CD14-positive monocyte (primary cell): ENCODE results near the gene SEMA4G. TPM values are rescaled to one million over a fixed set of nuclear protein-coding genes. Genes with fewer than 3 reads are reported as not detected.
A peak's percentile ranks its signal among the peaks of the same experiment; 100 is the strongest.

Experiments
- DNase-seq, 3 donors: peaks; one replicate each; pipeline ENCODE4 v3.0.0-alpha.2; 2011 to 2022
- H2AFZ ChIP-seq: 2 replicates; pipeline ENCODE4 v1.6.0; 2012; ENCODE audit warnings: mild to moderate bottlenecking, low read depth, low read length, inconsistent platforms; ENCODE audit not compliant: insufficient read depth, poor library complexity, severe bottlenecking
- H3K27ac ChIP-seq, 2 donors: 1 replicate in 1 of 2; 2 replicates in 1 of 2; pipeline ENCODE4 v1.5.1; 2012 to 2013; ENCODE audit warnings: low read length in 2 of 2, control low read depth in 1 of 2, inconsistent platforms in 1 of 2, low read depth in 1 of 2, mild to moderate bottlenecking in 1 of 2
- H3K27me3 ChIP-seq, 2 donors: one replicate each; pipeline versions ENCODE4 v1.6.0 to v1.6.1; 2011 to 2013; ENCODE audit warnings: low read length in 2 of 2; ENCODE audit not compliant: control insufficient read depth in 2 of 2, insufficient read depth in 2 of 2
- H3K36me3 ChIP-seq, 2 donors: replicated peaks in 1 of 2; 1 replicate in 1 of 2; 2 replicates in 1 of 2; pipeline versions ENCODE4 v1.5.1 to v1.6.1; 2012 to 2013; ENCODE audit warnings: low read length in 2 of 2, control low read depth in 1 of 2, inconsistent platforms in 1 of 2, mild to moderate bottlenecking in 1 of 2; ENCODE audit not compliant: insufficient read depth in 2 of 2, control insufficient read depth in 1 of 2
- H3K4me1 ChIP-seq, 2 donors: 1 replicate in 1 of 2; 2 replicates in 1 of 2; pipeline versions ENCODE4 v1.5.1 to v1.6.1; 2012 to 2013; ENCODE audit warnings: low read length in 2 of 2, control low read depth in 1 of 2, inconsistent platforms in 1 of 2, mild to moderate bottlenecking in 1 of 2, moderate library complexity in 1 of 2; ENCODE audit not compliant: insufficient read depth in 2 of 2, control insufficient read depth in 1 of 2
- H3K4me2 ChIP-seq: replicated peaks from 2 replicates; pipeline ENCODE3; 2012; ENCODE audit warnings: low read length, moderate library complexity, mild to moderate bottlenecking; ENCODE audit not compliant: poor library complexity, severe bottlenecking; ENCODE audit errors: extremely low read depth
- H3K4me3 ChIP-seq, 3 experiments: fragments of 200-600 bp in 1 of 3; sonication (generic) in 1 of 3; replicated peaks in 1 of 3; 1 replicate in 2 of 3; 2 replicates in 1 of 3; pipeline ENCODE4 v1.5.1; 2011 to 2013; ENCODE audit warnings: low read length in 3 of 3, mild to moderate bottlenecking in 3 of 3, control low read depth in 2 of 3, low read depth in 2 of 3, inconsistent platforms in 1 of 3, moderate library complexity in 1 of 3
- H3K79me2 ChIP-seq: 2 replicates; pipeline ENCODE4 v1.6.0; 2012; ENCODE audit warnings: mild to moderate bottlenecking, control low read depth, inconsistent platforms, low read length, moderate library complexity; ENCODE audit not compliant: insufficient read depth
- H3K9ac ChIP-seq: 2 replicates; pipeline ENCODE4 v1.6.0; 2017; ENCODE audit warnings: low read length, mild to moderate bottlenecking; ENCODE audit not compliant: insufficient read depth, poor library complexity, severe bottlenecking
- H3K9me3 ChIP-seq, 2 donors: replicated peaks in 1 of 2; 1 replicate in 1 of 2; 2 replicates in 1 of 2; pipeline versions ENCODE4 v1.5.1 to v1.6.1; 2012 to 2013; ENCODE audit warnings: low read length in 2 of 2, control low read depth in 1 of 2; ENCODE audit not compliant: control insufficient read depth in 1 of 2, insufficient read depth in 1 of 2
- H4K20me1 ChIP-seq: 2 replicates; pipeline ENCODE4 v1.6.0; 2012; ENCODE audit warnings: mild to moderate bottlenecking, low read length, control low read depth, moderate library complexity; ENCODE audit not compliant: insufficient read depth
- H3K27ac Mint-ChIP-seq, 7 donors: one replicate each; pipeline ENCODE4 v1.8.0; 2020; ENCODE audit warnings: mild to moderate bottlenecking in 7 of 7, mixed read lengths in 7 of 7, moderate library complexity in 6 of 7, inconsistent platforms in 2 of 7
- H3K27me3 Mint-ChIP-seq, 3 donors: one replicate each; pipeline ENCODE4 v1.8.0; 2021 to 2022; ENCODE audit warnings: low read depth in 3 of 3, mild to moderate bottlenecking in 3 of 3, mixed read lengths in 3 of 3, moderate library complexity in 3 of 3, inconsistent platforms in 1 of 3
- H3K36me3 Mint-ChIP-seq, 2 donors: one replicate each; pipeline ENCODE4 v1.8.0; 2020; ENCODE audit warnings: mixed read lengths in 2 of 2, inconsistent platforms in 1 of 2, mild to moderate bottlenecking in 1 of 2
- H3K4me1 Mint-ChIP-seq: one replicate; pipeline ENCODE4 v1.8.0; 2020; ENCODE audit warnings: mild to moderate bottlenecking, mixed read lengths
- H3K4me3 Mint-ChIP-seq, 2 donors: one replicate each; pipeline ENCODE4 v1.8.0; 2020; ENCODE audit warnings: mild to moderate bottlenecking in 2 of 2, mixed read lengths in 2 of 2, moderate library complexity in 1 of 2
- H3K9me3 Mint-ChIP-seq, 7 donors: one replicate each; pipeline ENCODE4 v1.8.0; 2020 to 2022; ENCODE audit warnings: mixed read lengths in 7 of 7, mild to moderate bottlenecking in 6 of 7, moderate library complexity in 6 of 7, inconsistent platforms in 2 of 7
- WGBS: methylation state at CpG from one replicate; pipeline ENCODE4 v1.1.5; 2013; ENCODE audit warnings: missing lambda C conversion rate; ENCODE audit not compliant: insufficient coverage; 5-methylcytosine and 5-hydroxymethylcytosine counted together
- intact Hi-C, 2 donors: fragments of 100-400 bp; cut with micrococcal nuclease; formaldehyde crosslinking; loops; one replicate each; pipeline versions ENCODE4 v1.15.0 to v1.15.1; 2023
- polyA plus RNA-seq, 3 donors: library from polyadenylated mRNA; depleted of rRNA in 1 of 3; unstranded in 2 of 3; stranded (reverse) in 1 of 3; fragments of 300-500 nt in 2 of 3; fragments of >200 nt in 1 of 3; fragmentation: Illumina TruSeq in 2 of 3; gene quantifications; 1 replicate in 2 of 3; 2 replicates in 1 of 3; pipeline ENCODE4 v1.2.3, GENCODE V29; 2012 to 2021
- TF ChIP-seq, protein P1 (sequence below): fragments of 200-600 bp; IDR thresholded peaks from one replicate; pipeline ENCODE4 v1.8.0; 2022; ENCODE audit warnings: antibody characterized with exemption, mild to moderate bottlenecking

The SEMA4G gene
- polyA plus RNA-seq, 3 donors: 0.24 TPM; not detected in 2

DNA sequence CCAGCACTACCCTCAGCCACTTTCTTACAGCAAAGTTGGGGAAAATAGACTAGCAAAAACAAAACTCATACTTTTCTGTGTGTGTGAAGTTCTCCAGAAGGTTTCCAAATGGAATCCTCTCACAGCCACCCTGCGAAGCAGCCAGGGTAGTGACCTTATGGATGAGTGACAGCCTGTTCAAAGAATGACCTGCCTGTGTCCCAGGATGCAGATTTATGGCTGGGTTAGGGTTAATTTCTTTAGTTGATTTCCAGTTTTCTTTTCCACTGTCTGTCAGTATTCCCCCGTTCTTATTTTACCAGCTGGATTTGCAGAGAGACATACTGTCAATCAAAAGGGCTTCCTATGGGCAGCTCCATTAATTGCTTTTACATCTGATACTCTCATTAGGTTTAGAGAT, 2.4 kb upstream of the SEMA4G start:
- H3K4me3 Mint-ChIP-seq: no peak overlapping the region
- intact Hi-C loops: loop anchor here in 1 of 2 donors (5.0 kb wide), 1 partner anchor 45 kb away; no protein-coding TSS in a partner anchor
- H3K9ac ChIP-seq: no peak overlapping the region
- H3K4me1 Mint-ChIP-seq: peaks cover 13% of the 10 kb centered on the region
- H2AFZ ChIP-seq: no peak overlapping the region
- H3K4me3 ChIP-seq: no peak overlapping the region
- H3K36me3 Mint-ChIP-seq: peaks cover 35 to 36% of the 10 kb centered on the region in 2 donors
- H4K20me1 ChIP-seq: no peaks in the 10 kb centered on the region
- H3K9me3 Mint-ChIP-seq: peaks cover 0 to 3% (median 0%) of the 10 kb centered on the region in 7 donors
- H3K27ac Mint-ChIP-seq: peak overlapping the region in 1 of 7 donors; percentile 13
- no peak overlapping the region for H3K27ac ChIP-seq
- H3K79me2 ChIP-seq: no peaks in the 10 kb centered on the region
- no peak for DNase-seq
- H3K9me3 ChIP-seq: no peaks in the 10 kb centered on the region
- TF ChIP-seq, protein P1, sequence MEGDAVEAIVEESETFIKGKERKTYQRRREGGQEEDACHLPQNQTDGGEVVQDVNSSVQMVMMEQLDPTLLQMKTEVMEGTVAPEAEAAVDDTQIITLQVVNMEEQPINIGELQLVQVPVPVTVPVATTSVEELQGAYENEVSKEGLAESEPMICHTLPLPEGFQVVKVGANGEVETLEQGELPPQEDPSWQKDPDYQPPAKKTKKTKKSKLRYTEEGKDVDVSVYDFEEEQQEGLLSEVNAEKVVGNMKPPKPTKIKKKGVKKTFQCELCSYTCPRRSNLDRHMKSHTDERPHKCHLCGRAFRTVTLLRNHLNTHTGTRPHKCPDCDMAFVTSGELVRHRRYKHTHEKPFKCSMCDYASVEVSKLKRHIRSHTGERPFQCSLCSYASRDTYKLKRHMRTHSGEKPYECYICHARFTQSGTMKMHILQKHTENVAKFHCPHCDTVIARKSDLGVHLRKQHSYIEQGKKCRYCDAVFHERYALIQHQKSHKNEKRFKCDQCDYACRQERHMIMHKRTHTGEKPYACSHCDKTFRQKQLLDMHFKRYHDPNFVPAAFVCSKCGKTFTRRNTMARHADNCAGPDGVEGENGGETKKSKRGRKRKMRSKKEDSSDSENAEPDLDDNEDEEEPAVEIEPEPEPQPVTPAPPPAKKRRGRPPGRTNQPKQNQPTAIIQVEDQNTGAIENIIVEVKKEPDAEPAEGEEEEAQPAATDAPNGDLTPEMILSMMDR: no peak
- H3K36me3 ChIP-seq: peaks cover 32 to 50% of the 10 kb centered on the region in 2 donors
- H3K4me2 ChIP-seq: no peak overlapping the region
- H3K4me1 ChIP-seq: peaks cover 11 to 13% of the 10 kb centered on the region in 2 donors
- peaks cover 7 to 13% of the 10 kb centered on the region in 2 donors for H3K27me3 ChIP-seq
- WGBS: no CpG with 5 or more reads among the region's 2 CpGs
- peaks cover 18 to 26% (median 22%) of the 10 kb centered on the region in 3 donors for H3K27me3 Mint-ChIP-seq

DNA sequence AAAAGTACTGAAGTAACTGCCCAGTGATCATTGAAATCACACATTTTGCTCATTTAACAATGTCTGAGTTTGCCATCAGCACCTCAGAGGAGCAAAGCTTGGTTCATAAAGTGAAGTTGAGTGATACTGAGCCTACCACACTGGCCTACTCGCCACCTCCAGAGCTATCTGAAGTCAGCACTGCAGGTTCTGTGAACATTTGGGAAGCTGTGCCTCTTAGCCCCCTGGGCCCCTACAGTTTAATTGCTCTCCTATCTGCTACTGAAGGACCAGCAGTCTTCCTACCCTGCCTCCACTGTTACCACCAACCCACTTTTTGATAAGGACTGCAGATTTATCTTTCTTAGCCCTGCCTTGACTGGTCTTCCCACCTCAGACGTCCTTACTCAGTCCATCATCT, 2.0 kb upstream of the SEMA4G start:
- no peak overlapping the region for H3K4me2 ChIP-seq
- no peak overlapping the region for H3K9ac ChIP-seq
- Mint-ChIP-seq H3K9me3 (peaks cover 0 to 3% (median 0%) of the 10 kb centered on the region in 7 donors), H3K4me3 (no peak overlapping the region), H3K27me3 (peaks cover 18 to 26% (median 22%) of the 10 kb centered on the region in 3 donors), H3K36me3 (peaks cover 30 to 32% of the 10 kb centered on the region in 2 donors), H3K27ac (no peak overlapping the region), H3K4me1 (peaks cover 13% of the 10 kb centered on the region)
- no peak overlapping the region for H2AFZ ChIP-seq
- DNase-seq: no peak
- TF ChIP-seq, protein P1: no peak
- 100% methylated on average over 1 of the region's 2 CpGs for WGBS
- H4K20me1 ChIP-seq: no peaks in the 10 kb centered on the region
- H3K27ac ChIP-seq: no peak overlapping the region
- H3K79me2 ChIP-seq: no peaks in the 10 kb centered on the region
- H3K36me3 ChIP-seq: peaks cover 28 to 46% of the 10 kb centered on the region in 2 donors
- intact Hi-C loops: loop anchor here in 1 of 2 donors (5.0 kb wide), 1 partner anchor 45 kb away; no protein-coding TSS in a partner anchor
- H3K27me3 ChIP-seq: peaks cover 7 to 13% of the 10 kb centered on the region in 2 donors
- peaks cover 11 to 13% of the 10 kb centered on the region in 2 donors for H3K4me1 ChIP-seq
- H3K4me3 ChIP-seq: no peak overlapping the region
- no peaks in the 10 kb centered on the region for H3K9me3 ChIP-seq
